DND-41 (cell line): Measurements from ENCODE around the gene ASIC2.

Source experiments
- CTCF ChIP-seq: IDR thresholded peaks from 2 replicates; pipeline ENCODE4 v1.5.1; 2012; ENCODE audit warnings: borderline replicate concordance, low read length, moderate library complexity, mild to moderate bottlenecking; ENCODE audit not compliant: poor library complexity, severe bottlenecking; ENCODE audit errors: extremely low read depth
- EZH2 ChIP-seq: IDR thresholded peaks from 3 replicates; pipeline ENCODE4 v1.6.1; 2012; ENCODE audit warnings: borderline replicate concordance, low read depth, mild to moderate bottlenecking, moderate library complexity, low read length, inconsistent platforms; ENCODE audit not compliant: severe bottlenecking

DNA sequence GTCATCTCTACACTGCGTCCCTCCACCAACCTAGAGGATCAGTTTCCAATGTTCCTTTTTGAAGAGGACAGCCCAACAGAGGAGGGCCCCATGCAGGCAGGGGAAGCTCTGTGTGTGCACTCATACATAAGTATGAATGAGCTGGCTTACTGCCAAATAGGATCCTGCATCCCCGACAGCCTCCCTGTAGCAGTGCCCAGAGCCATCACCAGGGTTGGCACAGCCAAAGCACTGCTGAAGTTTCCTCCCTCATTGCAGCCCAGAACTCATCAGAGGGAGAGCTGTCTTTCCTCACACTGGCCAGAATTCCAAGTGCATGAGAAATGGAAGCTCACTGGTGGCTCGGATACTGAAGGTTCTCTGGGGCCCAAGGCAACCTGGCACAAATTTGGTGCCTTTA is 114.4 kb downstream of the ASIC2 start:
- no peak for TF ChIP-seq CTCF
- TF ChIP-seq EZH2: no peak
